Progenitor cell of endocrine pancreas (in vitro differentiated cells): ENCODE data around the gene COX10. TPM values are rescaled to one million over a fixed set of nuclear protein-coding genes. Genes with fewer than 3 reads are reported as not detected.
"Not testable (repeated sequence)": the region's sequence is repeated elsewhere in the genome, so short reads cannot be mapped to it uniquely, and the experiment has no call there.

Experiments used
- DNase-seq: peaks from one replicate; pipeline ENCODE4 v3.0.0; 2021; ENCODE audit warnings: low spot score; ENCODE audit not compliant: unreplicated experiment
- H3K27ac Mint-ChIP-seq: 2 replicates; pipeline ENCODE4 v1.8.0; 2021; ENCODE audit warnings: mild to moderate bottlenecking, moderate library complexity, mixed read lengths
- H3K27me3 Mint-ChIP-seq: 2 replicates; pipeline ENCODE4 v1.8.0; 2021; ENCODE audit warnings: mixed read lengths
- H3K36me3 Mint-ChIP-seq: 2 replicates; pipeline ENCODE4 v1.8.0; 2022; ENCODE audit warnings: mixed read lengths; ENCODE audit not compliant: insufficient read depth
- H3K4me1 Mint-ChIP-seq: 2 replicates; pipeline ENCODE4 v1.8.0; 2021; ENCODE audit warnings: low read depth, mixed read lengths
- H3K4me3 Mint-ChIP-seq: 2 replicates; pipeline ENCODE4 v1.8.0; 2021; ENCODE audit warnings: low read depth, mild to moderate bottlenecking, moderate library complexity, mixed read lengths
- H3K9me3 Mint-ChIP-seq: 2 replicates; pipeline ENCODE4 v1.8.0; 2021; ENCODE audit warnings: low read depth, mixed read lengths
- total RNA-seq: library from RNA; stranded (reverse); gene quantifications from 2 replicates; pipeline ENCODE4 v1.2.1, GENCODE V29; 2021
- TF ChIP-seq, protein P1 (sequence below): fragments of 200-600 bp; sonication (generic); IDR thresholded peaks from one replicate; pipeline ENCODE4 v1.5.0; 2021; ENCODE audit warnings: antibody characterized with exemption, mild to moderate bottlenecking; ENCODE audit not compliant: unreplicated experiment

The COX10 gene
- total RNA-seq, 1 donor from 2014 or later, result 24.0 TPM

DNA sequence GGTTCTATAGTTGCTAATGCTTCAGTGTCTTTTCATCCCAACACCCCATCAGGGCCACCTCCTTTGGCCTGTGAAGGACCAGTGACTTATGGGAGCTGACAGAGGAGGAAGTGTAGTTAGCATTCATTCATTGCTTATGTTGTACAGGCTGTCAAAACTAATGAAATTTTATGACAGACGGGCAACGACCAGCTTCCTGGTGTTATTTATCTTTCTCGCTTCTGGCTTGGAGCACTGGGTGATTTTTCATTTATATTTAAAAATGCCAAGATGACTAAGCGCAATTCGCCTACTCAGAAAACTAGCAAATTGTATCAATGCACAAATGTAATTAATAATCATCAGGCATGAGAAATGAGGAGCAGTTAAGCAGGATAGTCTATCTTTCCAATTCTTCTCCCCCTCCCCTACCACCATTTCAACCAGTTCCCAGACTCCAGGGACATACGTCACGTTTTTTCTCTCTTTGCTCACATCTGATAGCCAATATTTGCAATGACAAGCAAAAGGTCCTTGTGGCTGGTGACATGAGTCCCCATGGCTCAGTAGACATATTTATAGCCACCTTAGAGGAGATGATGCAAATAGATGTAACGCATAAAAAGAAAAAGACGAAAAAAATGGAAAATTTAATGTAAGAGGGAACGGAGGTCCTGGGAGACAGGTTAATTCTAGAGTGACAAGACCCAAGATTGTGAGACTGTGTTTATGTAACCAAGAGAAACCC, 156.1 kb downstream of the COX10 start:
- no peak for DNase-seq
- Mint-ChIP-seq H3K36me3 (peaks cover 6% of the 10 kb centered on the region), H3K27me3 (no peaks in the 10 kb centered on the region), H3K4me1 (peaks cover 6% of the 10 kb centered on the region), H3K27ac (no peak overlapping the region), H3K9me3 (peaks cover 4% of the 10 kb centered on the region), H3K4me3 (no peak overlapping the region)
- TF ChIP-seq, protein P1, sequence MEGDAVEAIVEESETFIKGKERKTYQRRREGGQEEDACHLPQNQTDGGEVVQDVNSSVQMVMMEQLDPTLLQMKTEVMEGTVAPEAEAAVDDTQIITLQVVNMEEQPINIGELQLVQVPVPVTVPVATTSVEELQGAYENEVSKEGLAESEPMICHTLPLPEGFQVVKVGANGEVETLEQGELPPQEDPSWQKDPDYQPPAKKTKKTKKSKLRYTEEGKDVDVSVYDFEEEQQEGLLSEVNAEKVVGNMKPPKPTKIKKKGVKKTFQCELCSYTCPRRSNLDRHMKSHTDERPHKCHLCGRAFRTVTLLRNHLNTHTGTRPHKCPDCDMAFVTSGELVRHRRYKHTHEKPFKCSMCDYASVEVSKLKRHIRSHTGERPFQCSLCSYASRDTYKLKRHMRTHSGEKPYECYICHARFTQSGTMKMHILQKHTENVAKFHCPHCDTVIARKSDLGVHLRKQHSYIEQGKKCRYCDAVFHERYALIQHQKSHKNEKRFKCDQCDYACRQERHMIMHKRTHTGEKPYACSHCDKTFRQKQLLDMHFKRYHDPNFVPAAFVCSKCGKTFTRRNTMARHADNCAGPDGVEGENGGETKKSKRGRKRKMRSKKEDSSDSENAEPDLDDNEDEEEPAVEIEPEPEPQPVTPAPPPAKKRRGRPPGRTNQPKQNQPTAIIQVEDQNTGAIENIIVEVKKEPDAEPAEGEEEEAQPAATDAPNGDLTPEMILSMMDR, result no peak

DNA sequence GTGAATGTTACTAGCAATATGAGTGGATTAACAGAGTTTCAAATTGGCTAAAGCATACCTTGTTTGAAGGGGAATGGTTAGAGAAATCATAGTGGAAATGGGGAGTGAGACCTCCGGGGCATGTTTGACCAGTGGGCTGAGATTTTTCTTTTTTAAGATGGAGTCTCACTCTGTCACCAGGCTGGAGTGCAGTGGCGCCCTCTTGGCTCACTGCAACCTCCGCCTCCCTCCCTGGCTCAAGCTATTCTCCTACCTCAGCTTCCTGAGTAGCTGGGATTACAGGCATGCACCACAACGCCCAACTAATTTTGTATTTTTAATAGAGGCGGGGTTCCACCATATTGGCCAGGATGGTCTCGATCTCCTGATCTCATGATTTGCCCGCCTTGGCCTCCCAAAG, 157.7 kb downstream of the COX10 start:
- Mint-ChIP-seq H3K27me3 (no peaks in the 10 kb centered on the region), H3K4me3 (no peak overlapping the region), H3K36me3 (peaks cover 8% of the 10 kb centered on the region), H3K4me1 (peaks cover 6% of the 10 kb centered on the region), H3K9me3 (peaks cover 7% of the 10 kb centered on the region), H3K27ac (no peak overlapping the region)
- TF ChIP-seq, protein P1, result no peak
- DNase-seq, result no peak

DNA sequence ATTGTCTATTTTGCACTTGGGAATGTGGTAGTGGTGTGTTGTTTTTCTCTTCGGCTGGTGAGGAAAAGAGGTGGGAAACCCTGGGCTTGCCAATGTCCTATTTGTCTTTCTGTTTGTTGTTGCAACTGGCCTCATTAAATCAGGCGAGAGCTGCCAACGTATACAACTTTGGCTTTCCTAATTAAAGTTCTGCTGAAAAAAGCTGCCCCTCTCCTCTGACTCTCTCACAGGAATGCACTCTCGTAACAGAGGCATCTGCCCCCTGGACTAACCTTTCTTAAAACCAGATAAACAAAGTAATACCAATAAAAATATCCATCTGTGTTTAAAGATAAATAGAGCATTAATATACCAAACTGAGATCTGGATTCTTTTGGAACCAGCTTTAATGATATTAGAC, 159.6 kb downstream of the COX10 start:
- Mint-ChIP-seq H3K27me3 (no peaks in the 10 kb centered on the region), H3K27ac (no peak overlapping the region)

DNA sequence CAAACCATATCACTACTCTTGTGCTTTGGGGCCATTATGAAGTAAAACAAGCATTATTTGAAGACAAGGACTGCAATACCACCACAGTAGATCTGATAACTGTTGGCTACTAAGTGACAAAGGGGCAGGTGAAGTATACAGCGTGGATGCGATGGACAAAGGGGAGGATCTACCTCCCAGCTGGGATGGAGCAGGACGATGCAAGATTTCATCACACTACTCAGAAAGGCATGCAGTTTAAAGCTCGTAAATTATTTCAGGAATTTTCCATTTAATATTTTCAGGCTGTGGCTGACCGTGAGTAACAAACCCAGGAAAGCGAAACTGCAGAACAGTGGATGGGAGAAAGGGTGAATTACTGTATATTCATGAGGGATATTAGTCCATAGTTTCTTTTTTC, 161.9 kb downstream of the COX10 start:
- DNase-seq, H3K9me3 Mint-ChIP-seq, H3K27ac Mint-ChIP-seq, H3K27me3 Mint-ChIP-seq, H3K4me1 Mint-ChIP-seq, H3K4me3 Mint-ChIP-seq, H3K36me3 Mint-ChIP-seq: not testable (repeated sequence)

More for the DNA sequence above, 159.6 kb downstream of the COX10 start:
- Mint-ChIP-seq H3K4me3 (no peak overlapping the region), H3K36me3 (peaks cover 8% of the 10 kb centered on the region), H3K9me3 (peaks cover 7% of the 10 kb centered on the region), H3K4me1 (peaks cover 6% of the 10 kb centered on the region)
- TF ChIP-seq, protein P1, result no peak
- no peak for DNase-seq

DNA sequence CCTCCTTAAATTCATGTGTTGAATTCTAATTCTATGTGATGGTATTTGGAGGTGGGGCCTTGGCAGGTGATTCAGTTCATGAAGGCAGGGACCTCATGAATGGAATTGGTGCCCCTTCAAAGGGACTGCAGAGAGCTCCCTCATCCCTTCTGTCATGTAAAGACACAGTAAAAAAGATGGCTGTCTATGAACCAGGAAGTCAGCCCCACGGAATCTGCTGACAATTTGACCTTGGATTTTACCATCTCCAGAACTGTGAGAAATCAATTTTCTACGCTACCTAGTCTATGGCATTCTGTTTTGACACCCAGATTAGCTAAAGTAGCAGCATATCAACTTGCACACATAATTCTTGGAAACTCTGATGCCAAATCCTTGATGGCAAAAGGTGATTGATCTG, 165.7 kb downstream of the COX10 start:
- H3K4me3 Mint-ChIP-seq, H3K9me3 Mint-ChIP-seq, H3K27me3 Mint-ChIP-seq, H3K27ac Mint-ChIP-seq, H3K36me3 Mint-ChIP-seq, H3K4me1 Mint-ChIP-seq, DNase-seq: not testable (repeated sequence)

DNA sequence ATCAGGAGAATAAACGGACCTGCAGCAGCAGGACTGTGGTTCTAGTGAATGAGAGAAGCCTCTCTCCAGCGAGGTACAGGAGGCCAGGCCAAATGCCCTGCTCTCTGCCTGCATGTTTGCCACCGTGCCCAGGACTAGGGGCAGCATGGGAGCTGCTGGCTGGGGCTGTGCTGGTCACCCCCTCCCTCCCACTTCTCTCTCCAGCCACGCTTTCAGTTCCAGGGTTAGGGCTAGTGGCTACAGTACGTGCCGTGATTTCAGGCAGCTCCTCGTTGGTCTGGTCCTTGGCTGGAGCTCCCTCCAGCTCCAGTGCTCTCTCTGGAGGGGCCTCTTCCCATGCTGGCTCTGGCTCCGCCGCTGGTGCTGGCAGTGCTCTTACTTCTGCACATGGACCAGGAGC, 166.7 kb downstream of the COX10 start:
- not testable (repeated sequence) for H3K27me3 Mint-ChIP-seq, H3K36me3 Mint-ChIP-seq, H3K4me3 Mint-ChIP-seq, DNase-seq, H3K27ac Mint-ChIP-seq, H3K4me1 Mint-ChIP-seq, H3K9me3 Mint-ChIP-seq

DNA sequence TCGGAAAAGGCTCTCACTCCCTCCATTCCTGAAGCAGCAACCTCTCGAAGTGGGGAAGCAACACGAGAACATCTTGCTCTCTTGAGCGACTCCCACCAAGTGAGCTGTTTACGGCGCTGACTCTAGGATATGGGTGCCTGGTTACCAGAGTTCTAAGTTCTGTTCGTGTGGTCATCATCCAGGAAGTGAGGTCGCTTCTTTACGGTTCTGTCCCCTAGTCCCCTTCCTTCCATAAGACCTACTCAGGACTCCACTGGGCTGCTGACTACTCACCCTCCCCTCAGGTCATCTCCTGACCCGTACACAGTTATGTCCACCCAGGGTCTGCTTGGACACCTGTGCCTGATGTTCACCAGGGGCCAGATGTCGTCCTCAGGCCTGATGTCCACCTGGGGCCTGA, 167.5 kb downstream of the COX10 start, which contains the start of gene CDRT15:
CDRT15 (minus strand) TSS at position 101 of the 400 bp plus-strand sequence; CDS start at position 72, 29 bp downstream.
- not testable (repeated sequence) for H3K36me3 Mint-ChIP-seq, DNase-seq, H3K4me3 Mint-ChIP-seq, H3K27ac Mint-ChIP-seq, H3K27me3 Mint-ChIP-seq, H3K4me1 Mint-ChIP-seq, H3K9me3 Mint-ChIP-seq

DNA sequence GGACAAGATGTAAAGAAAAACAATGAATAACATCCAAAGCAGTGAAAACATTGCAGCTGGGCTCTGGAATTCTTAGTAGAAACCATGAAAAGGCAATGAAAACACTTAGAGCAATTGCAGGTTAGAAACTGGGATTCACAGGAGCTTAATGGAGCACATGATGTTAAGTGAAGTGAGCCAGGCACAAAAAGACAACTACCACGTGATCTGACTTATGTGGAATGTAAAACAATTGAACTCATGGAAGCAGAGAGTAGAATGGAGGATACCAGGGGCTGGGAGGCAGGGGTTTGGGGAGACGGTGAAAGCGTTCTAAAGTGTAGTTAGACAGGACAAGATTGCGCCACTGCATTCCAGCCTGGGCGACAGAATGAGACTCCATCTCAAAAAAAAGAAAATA, 170.0 kb downstream of the COX10 start:
- H3K9me3 Mint-ChIP-seq, DNase-seq, H3K4me1 Mint-ChIP-seq, H3K36me3 Mint-ChIP-seq, H3K27me3 Mint-ChIP-seq, H3K27ac Mint-ChIP-seq, H3K4me3 Mint-ChIP-seq: not testable (repeated sequence)
